GM12878 (cell line): Measurements from ENCODE around the gene MAFB.

Source experiments
- CEBPB ChIP-seq, 2 experiments: fragments of 150-350 bp in 1 of 2; IDR thresholded peaks; 2 replicates each; pipeline ENCODE4 v1.6.1; 2012 to 2014; ENCODE audit warnings: low read depth in 2 of 2, low read length in 2 of 2, borderline replicate concordance in 1 of 2, inconsistent platforms in 1 of 2
- CTCF ChIP-seq, 3 experiments: IDR thresholded peaks in 2 of 3; conservative IDR thresholded peaks in 1 of 3; 2 replicates each; pipeline ENCODE4 v1.5.1; 2011; ENCODE audit warnings: low read depth in 3 of 3, low read length in 3 of 3, mild to moderate bottlenecking in 3 of 3, control low read depth in 2 of 3, moderate library complexity in 2 of 3, inconsistent platforms in 1 of 3, mixed read lengths in 1 of 3; ENCODE audit not compliant: control insufficient read depth in 2 of 3, insufficient read depth in 1 of 3; ENCODE audit errors: extremely low read depth in 1 of 3
- ESRRA ChIP-seq: IDR thresholded peaks from 2 replicates; pipeline ENCODE4 v1.6.1; 2012; ENCODE audit warnings: mild to moderate bottlenecking, low read length, improper control_type of control experiment
- YY1 ChIP-seq: IDR thresholded peaks from 2 replicates; pipeline ENCODE4 v1.6.1; 2011; ENCODE audit warnings: low read depth, mild to moderate bottlenecking, low read length
- TF ChIP-seq, protein P1 (sequence below): fragments of 450-650 bp; formaldehyde crosslinking; IDR thresholded peaks from 2 replicates; pipeline ENCODE4 v1.5.0; 2022; ENCODE audit warnings: mild to moderate bottlenecking, missing genetic modification characterization
- TF ChIP-seq, protein P2 (sequence below): fragments of 450-650 bp; IDR thresholded peaks from 2 replicates; pipeline ENCODE4 v1.6.1; 2018; ENCODE audit warnings: mild to moderate bottlenecking, low read depth, moderate library complexity; ENCODE audit not compliant: partially characterized antibody

GRCh38 chr20:40720826-40721225 lies 31.8 kb upstream of the MAFB start:
- TF ChIP-seq CTCF (IDR thresholded peaks at IDR 0.05 in 2 of 3, conservative IDR thresholded peaks at IDR 0.05 in 1 of 3; ENCODE audit: control insufficient read depth in 2 of 3, extremely low read depth in 1 of 3, insufficient read depth in 1 of 3, low read depth in 3 of 3, low read length in 3 of 3) (no peak), CEBPB (IDR thresholded peaks at IDR 0.05; ENCODE audit: borderline replicate concordance in 1 of 2, low read depth in 2 of 2, low read length in 2 of 2) (no peak), ESRRA (no peak), YY1 (no peak)
- TF ChIP-seq, protein P1, sequence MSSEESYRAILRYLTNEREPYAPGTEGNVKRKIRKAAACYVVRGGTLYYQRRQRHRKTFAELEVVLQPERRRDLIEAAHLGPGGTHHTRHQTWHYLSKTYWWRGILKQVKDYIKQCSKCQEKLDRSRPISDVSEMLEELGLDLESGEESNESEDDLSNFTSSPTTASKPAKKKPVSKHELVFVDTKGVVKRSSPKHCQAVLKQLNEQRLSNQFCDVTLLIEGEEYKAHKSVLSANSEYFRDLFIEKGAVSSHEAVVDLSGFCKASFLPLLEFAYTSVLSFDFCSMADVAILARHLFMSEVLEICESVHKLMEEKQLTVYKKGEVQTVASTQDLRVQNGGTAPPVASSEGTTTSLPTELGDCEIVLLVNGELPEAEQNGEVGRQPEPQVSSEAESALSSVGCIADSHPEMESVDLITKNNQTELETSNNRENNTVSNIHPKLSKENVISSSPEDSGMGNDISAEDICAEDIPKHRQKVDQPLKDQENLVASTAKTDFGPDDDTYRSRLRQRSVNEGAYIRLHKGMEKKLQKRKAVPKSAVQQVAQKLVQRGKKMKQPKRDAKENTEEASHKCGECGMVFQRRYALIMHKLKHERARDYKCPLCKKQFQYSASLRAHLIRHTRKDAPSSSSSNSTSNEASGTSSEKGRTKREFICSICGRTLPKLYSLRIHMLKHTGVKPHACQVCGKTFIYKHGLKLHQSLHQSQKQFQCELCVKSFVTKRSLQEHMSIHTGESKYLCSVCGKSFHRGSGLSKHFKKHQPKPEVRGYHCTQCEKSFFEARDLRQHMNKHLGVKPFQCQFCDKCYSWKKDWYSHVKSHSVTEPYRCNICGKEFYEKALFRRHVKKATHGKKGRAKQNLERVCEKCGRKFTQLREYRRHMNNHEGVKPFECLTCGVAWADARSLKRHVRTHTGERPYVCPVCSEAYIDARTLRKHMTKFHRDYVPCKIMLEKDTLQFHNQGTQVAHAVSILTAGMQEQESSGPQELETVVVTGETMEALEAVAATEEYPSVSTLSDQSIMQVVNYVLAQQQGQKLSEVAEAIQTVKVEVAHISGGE (CRISPR knock-in tag): no peak
- TF ChIP-seq, protein P2, sequence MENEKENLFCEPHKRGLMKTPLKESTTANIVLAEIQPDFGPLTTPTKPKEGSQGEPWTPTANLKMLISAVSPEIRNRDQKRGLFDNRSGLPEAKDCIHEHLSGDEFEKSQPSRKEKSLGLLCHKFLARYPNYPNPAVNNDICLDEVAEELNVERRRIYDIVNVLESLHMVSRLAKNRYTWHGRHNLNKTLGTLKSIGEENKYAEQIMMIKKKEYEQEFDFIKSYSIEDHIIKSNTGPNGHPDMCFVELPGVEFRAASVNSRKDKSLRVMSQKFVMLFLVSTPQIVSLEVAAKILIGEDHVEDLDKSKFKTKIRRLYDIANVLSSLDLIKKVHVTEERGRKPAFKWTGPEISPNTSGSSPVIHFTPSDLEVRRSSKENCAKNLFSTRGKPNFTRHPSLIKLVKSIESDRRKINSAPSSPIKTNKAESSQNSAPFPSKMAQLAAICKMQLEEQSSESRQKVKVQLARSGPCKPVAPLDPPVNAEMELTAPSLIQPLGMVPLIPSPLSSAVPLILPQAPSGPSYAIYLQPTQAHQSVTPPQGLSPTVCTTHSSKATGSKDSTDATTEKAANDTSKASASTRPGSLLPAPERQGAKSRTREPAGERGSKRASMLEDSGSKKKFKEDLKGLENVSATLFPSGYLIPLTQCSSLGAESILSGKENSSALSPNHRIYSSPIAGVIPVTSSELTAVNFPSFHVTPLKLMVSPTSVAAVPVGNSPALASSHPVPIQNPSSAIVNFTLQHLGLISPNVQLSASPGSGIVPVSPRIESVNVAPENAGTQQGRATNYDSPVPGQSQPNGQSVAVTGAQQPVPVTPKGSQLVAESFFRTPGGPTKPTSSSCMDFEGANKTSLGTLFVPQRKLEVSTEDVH: no peak
